Measurements from ENCODE around the gene SIK2. TPM values are rescaled to one million over a fixed set of nuclear protein-coding genes. Genes with fewer than 3 reads are reported as not detected.

Gene SIK2
- total RNA-seq, 4 donors from 2014 or later: 6.6 to 19.1 (median 16.2) TPM

- intact Hi-C loops (cut with DNase I; ENCODE audit: low total_unique reads): no loop called here
- H3K9me3 ChIP-seq: no peaks in the 10 kb centered on the region
- no peaks in the 10 kb centered on the region for H3K36me3 ChIP-seq
- no peak overlapping the region for H3K4me3 ChIP-seq
- H3K27me3 ChIP-seq: no peaks in the 10 kb centered on the region
- H3K4me1 ChIP-seq: no peaks in the 10 kb centered on the region
- in situ Hi-C loops (cut with MboI; ENCODE audit: low pct_ligation_motif_present in 1 of 4, low pct_unique_long_range_greater_than_20kb in 1 of 4, low sequenced_read_pairs in 3 of 4): loop anchor here in 2 of 4 donors (10.0 kb wide), 2 partner anchors 203 to 263 kb away; no protein-coding TSS in a partner anchor
- DNase-seq: no peak
- no peak overlapping the region for H3K27ac ChIP-seq
- TF ChIP-seq EP300 (IDR thresholded peaks at IDR 0.05; ENCODE audit: low read depth) (no peak), POLR2A (IDR thresholded peaks at IDR 0.05) (no peak), POLR2AphosphoS5 (IDR thresholded peaks at IDR 0.05) (no peak)
- TF ChIP-seq, protein P1, sequence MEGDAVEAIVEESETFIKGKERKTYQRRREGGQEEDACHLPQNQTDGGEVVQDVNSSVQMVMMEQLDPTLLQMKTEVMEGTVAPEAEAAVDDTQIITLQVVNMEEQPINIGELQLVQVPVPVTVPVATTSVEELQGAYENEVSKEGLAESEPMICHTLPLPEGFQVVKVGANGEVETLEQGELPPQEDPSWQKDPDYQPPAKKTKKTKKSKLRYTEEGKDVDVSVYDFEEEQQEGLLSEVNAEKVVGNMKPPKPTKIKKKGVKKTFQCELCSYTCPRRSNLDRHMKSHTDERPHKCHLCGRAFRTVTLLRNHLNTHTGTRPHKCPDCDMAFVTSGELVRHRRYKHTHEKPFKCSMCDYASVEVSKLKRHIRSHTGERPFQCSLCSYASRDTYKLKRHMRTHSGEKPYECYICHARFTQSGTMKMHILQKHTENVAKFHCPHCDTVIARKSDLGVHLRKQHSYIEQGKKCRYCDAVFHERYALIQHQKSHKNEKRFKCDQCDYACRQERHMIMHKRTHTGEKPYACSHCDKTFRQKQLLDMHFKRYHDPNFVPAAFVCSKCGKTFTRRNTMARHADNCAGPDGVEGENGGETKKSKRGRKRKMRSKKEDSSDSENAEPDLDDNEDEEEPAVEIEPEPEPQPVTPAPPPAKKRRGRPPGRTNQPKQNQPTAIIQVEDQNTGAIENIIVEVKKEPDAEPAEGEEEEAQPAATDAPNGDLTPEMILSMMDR (IDR thresholded peaks at IDR 0.05): no peak
These were observed 20.1 kb upstream of the SIK2 start for GRCh38 chr11:111582163-111582562.

- Histone ChIP-seq H3K9me3 (no peaks in the 10 kb centered on the region), H3K27ac (no peak overlapping the region), H3K36me3 (no peaks in the 10 kb centered on the region), H3K4me1 (no peaks in the 10 kb centered on the region), H3K27me3 (no peaks in the 10 kb centered on the region), H3K4me3 (no peak overlapping the region)
- in situ Hi-C loops (cut with MboI; ENCODE audit: low pct_ligation_motif_present in 1 of 4, low pct_unique_long_range_greater_than_20kb in 1 of 4, low sequenced_read_pairs in 3 of 4) (loop anchor here in 2 of 4 donors (10.0 kb wide), 2 partner anchors 202 to 262 kb away; no protein-coding TSS in a partner anchor), intact Hi-C loops (cut with DNase I; ENCODE audit: low total_unique reads) (no loop called here)
- TF ChIP-seq POLR2AphosphoS5 (IDR thresholded peaks at IDR 0.05) (no peak), EP300 (IDR thresholded peaks at IDR 0.05; ENCODE audit: low read depth) (no peak), POLR2A (IDR thresholded peaks at IDR 0.05) (no peak)
- TF ChIP-seq, protein P1 (IDR thresholded peaks at IDR 0.05): no peak
- DNase-seq: no peak
- WGBS, 2 donors (ENCODE audit: low coverage in 1 of 2): 67 to 74% methylated on average over 3 to 4 of the region's 4 CpGs
These were observed 19.4 kb upstream of the SIK2 start for GRCh38 chr11:111582881-111583280.

- TF ChIP-seq POLR2AphosphoS5 (IDR thresholded peaks at IDR 0.05): no peak
- TF ChIP-seq, protein P1 (IDR thresholded peaks at IDR 0.05): no peak
- no peak for TF ChIP-seq POLR2A (IDR thresholded peaks at IDR 0.05)
- no peak for TF ChIP-seq EP300 (IDR thresholded peaks at IDR 0.05; ENCODE audit: low read depth)
- WGBS, 2 donors (ENCODE audit: low coverage in 1 of 2): 51% methylated on average over 2 of the region's 2 CpGs; no CpG with 5 or more reads in 1 of the 2 donors
- DNase-seq: no peak
- Histone ChIP-seq H3K9me3 (no peaks in the 10 kb centered on the region), H3K4me1 (no peaks in the 10 kb centered on the region), H3K4me3 (no peak overlapping the region), H3K27ac (no peak overlapping the region), H3K27me3 (no peaks in the 10 kb centered on the region), H3K36me3 (no peaks in the 10 kb centered on the region)
- in situ Hi-C loops (cut with MboI; ENCODE audit: low pct_ligation_motif_present in 1 of 4, low pct_unique_long_range_greater_than_20kb in 1 of 4, low sequenced_read_pairs in 3 of 4): loop anchor here in 2 of 4 donors (5.0 to 10.0 kb wide), 3 partner anchors 199 to 259 kb away; no protein-coding TSS in a partner anchor
- intact Hi-C loops (cut with DNase I; ENCODE audit: low total_unique reads): no loop called here
These were observed 16.9 kb upstream of the SIK2 start for GRCh38 chr11:111585371-111585770.

DNA sequence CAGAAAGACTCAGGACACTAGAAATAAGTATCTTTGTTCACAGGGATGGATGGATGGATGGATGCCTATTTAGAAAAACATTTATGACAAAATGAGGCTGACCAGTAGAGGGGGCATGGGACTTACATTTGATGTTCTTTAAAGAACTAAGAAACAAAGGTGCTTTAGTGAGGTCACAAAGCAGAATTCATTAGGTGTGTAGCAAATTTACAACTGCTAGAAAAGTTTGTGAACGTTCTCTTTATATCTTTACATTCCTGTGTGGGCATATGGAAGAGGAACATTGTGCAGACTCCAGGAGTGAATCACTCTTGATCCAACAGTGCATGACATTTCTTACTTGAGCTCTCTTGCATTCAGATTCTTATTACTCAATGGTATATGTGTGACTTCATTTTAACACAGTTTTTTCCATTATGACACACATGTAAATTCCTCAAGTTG lies 15.8 kb upstream of the SIK2 start:
- Histone ChIP-seq H3K36me3 (no peaks in the 10 kb centered on the region), H3K27me3 (no peaks in the 10 kb centered on the region), H3K9me3 (no peaks in the 10 kb centered on the region), H3K4me3 (no peak overlapping the region), H3K4me1 (no peaks in the 10 kb centered on the region), H3K27ac (no peak overlapping the region)
- in situ Hi-C loops (cut with MboI; ENCODE audit: low pct_ligation_motif_present in 1 of 4, low pct_unique_long_range_greater_than_20kb in 1 of 4, low sequenced_read_pairs in 3 of 4) (loop anchor here in 2 of 4 donors (5.0 to 10.0 kb wide), 3 partner anchors 198 to 258 kb away; no protein-coding TSS in a partner anchor), intact Hi-C loops (cut with DNase I; ENCODE audit: low total_unique reads) (no loop called here)
- no peak for TF ChIP-seq EP300 (IDR thresholded peaks at IDR 0.05; ENCODE audit: low read depth)
- TF ChIP-seq, protein P1 (IDR thresholded peaks at IDR 0.05): peak; percentile 45 to 63 (median 54)
- DNase-seq: no peak
- WGBS, 2 donors (ENCODE audit: low coverage in 1 of 2): 8 to 9% methylated on average over 1 of the region's 1 CpG
